Smooth muscle cell of the umbilical artery (primary cell): ENCODE measurements around the gene NCMAP. TPM values are rescaled to one million over a fixed set of nuclear protein-coding genes. Genes with fewer than 3 reads are reported as not detected.

Experiments
- total RNA-seq: library from RNA; depleted of rRNA; stranded (reverse); fragments of >200 nt; gene quantifications from 2 replicates; pipeline ENCODE4 v1.2.3, GENCODE V29; 2014

NCMAP gene, protein sequence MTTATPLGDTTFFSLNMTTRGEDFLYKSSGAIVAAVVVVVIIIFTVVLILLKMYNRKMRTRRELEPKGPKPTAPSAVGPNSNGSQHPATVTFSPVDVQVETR
- total RNA-seq = not detected in 2 replicates

DNA sequence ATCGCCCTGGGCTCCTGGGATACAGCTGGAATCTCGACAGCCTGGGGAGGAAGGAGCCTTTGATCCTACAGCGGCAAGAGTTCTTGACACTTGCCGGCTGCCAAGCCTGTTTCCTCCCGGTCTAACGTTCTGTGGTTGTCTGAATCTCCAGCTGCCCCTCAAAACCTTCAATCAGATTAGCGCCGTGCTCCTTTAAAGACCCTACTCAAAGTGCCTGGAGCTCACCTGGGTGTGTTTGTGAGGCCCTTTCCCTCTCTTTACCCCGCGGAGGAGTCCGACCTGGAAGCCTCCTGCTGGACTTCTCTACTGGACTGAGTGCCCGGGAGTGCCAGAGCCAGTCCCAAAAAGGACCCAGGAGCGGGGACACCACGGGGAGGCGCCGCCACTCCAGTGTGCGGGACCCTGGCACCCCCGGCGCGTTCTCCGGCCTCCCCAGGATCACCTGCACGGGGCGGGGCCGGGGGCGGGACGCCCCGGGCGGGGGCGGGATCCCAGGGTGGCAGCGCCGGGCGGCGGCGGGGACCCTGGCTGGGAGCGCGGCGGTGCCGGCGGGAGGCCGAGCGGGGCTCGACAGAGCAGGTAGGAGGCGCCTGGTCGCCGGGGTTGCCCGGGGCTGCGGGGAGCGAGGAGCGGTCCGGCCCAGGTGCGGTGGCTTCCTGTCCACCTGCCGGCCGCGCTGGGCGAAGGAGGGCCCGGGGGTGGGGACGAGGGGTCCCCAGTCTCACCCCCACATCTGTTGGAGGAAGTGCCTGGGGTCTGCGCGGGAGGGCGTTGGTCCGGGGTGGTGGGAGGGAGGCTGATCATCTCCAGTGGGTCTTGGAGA is at the start of gene NCMAP:
Gene NCMAP, plus strand, starts transcription at position 497 of the 823 bp plus-strand sequence. CDS start 39,344 bp downstream, outside the sequence.

DNA sequence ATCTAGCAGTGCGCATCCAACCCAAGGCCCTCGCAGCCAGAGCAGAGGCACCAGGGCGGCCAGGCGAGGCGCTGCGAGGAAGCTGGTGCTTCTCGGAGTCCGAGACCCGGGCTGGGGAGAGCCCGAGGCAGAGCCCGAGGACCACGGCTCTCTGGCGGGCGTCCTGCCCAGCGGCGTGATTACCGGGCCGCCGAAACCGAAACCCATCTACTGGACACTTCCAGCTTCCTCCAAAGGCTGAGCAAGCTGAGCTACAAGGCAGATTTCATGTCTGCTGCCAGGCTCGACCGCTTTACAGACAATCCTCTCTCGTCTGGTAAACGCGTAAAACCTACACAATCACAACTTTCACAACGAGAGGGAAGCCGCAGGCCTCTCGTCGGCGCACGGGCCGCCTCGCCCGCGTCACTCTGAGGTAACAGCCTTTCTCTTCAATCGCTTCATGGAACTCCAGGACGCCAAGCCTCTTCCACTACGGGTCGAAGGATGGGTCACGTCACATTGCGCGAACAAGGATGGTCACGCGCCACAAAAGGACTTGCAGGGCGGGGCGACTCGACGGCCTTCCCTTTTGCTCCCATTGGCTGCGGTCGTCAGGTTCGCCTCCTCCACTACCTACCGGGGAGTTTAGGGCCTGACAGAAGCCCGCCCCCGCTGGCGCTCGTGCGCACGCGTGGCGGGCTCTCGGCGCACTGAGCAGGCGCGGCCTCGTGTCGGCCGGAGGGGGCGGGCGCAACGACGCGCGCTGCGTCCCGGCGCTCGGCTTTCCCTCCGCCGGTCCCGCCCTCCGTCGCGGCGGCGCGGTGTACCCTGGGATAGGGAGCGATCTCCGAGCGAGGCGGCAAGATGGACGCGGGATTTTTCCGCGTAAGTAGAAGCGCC is 86.8 kb downstream of the NCMAP start, which contains the start of gene SRRM1:
Gene SRRM1, plus strand, starts transcription at position 822 of the 882 bp plus-strand sequence. Its CDS starts 25 bp downstream, at position 847.

Other genes starting within 250 kb of the NCMAP start
- gene GRHL3, start 236.7 kb upstream of the NCMAP start, total RNA-seq = not detected in 2 replicates
- gene STPG1, start 142.3 kb upstream of the NCMAP start, total RNA-seq = 4.5 and 6.3 TPM in 2 replicates
- 55.5 and 67.4 TPM in 2 replicates for gene NIPAL3, start 140.3 kb upstream of the NCMAP start, total RNA-seq
- gene RCAN3, start 53.3 kb upstream of the NCMAP start, total RNA-seq = 3.0 and 8.3 TPM in 2 replicates
- 26.7 and 42.2 TPM in 2 replicates for gene SRRM1, start 87.2 kb downstream of the NCMAP start, total RNA-seq
- gene CLIC4, start 189.4 kb downstream of the NCMAP start, total RNA-seq = 353 and 466 TPM in 2 replicates